Activated CD4-positive, alpha-beta memory T cell treated with anti-CD3 and anti-CD28 coated beads for 36 hours (primary cell): ENCODE measurements around the gene PPP1R7. TPM values are rescaled to one million over a fixed set of nuclear protein-coding genes. Genes with fewer than 3 reads are reported as not detected.

Source experiments
- CTCF ChIA-PET: fragments of 350-600 bp; sonication (Branson Sonifier 250); formaldehyde crosslinking; loops from one replicate; lab custom pipeline; 2021; ENCODE audit warnings: antibody characterized with exemption, inconsistent platforms; lab: Charles Lee
- POLR2A ChIA-PET: fragments of 350-600 bp; sonication (Branson Sonifier 250); formaldehyde crosslinking; loops from one replicate; lab custom pipeline; 2021; ENCODE audit warnings: antibody characterized with exemption; lab: Charles Lee
- DNase-seq: peaks from one replicate; pipeline ENCODE4 v3.0.0-alpha.2; 2020
- H3K27ac Mint-ChIP-seq: one replicate; pipeline ENCODE4 v1.8.0; 2021; ENCODE audit warnings: mixed read lengths
- H3K27me3 Mint-ChIP-seq: one replicate; pipeline ENCODE4 v1.8.0; 2021; ENCODE audit warnings: mixed read lengths
- H3K36me3 Mint-ChIP-seq: one replicate; pipeline ENCODE4 v1.8.0; 2021; ENCODE audit warnings: mixed read lengths
- H3K4me1 Mint-ChIP-seq: one replicate; pipeline ENCODE4 v1.8.0; 2021; ENCODE audit warnings: low read depth, mixed read lengths
- H3K4me3 Mint-ChIP-seq: one replicate; pipeline ENCODE4 v1.8.0; 2021; ENCODE audit warnings: mild to moderate bottlenecking, mixed read lengths
- H3K9me3 Mint-ChIP-seq: one replicate; pipeline ENCODE4 v1.8.0; 2021; ENCODE audit warnings: mixed read lengths
- intact Hi-C: fragments of 100-400 bp; cut with micrococcal nuclease; formaldehyde crosslinking; loops from one replicate; pipeline ENCODE4 v1.15.1; 2023
- total RNA-seq, 2 experiments: library from RNA; stranded (reverse); gene quantifications; one replicate each; pipeline ENCODE4 v1.2.3, GENCODE V29; 2021

PPP1R7 gene
- total RNA-seq, 2 experiments from 2014 or later: 123 to 132 TPM

DNA sequence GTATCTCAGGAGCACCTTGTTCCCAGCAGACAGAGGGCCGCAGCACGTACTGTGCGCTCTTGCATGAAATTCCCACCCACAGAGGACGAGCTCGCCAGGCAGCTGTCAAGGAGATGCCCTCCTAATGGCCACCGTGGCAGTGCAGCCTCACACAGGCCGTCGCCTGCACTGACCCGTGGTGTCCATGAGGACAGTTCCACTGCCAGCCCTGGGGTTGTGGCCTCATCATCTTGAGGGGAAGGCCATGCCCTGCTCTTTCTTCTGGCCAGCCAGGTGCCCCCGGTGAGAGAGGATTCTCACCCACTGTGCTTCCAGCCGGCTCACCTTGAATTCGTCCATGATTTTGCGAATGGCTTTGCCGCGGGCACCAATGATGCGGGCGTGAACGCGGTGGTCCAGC is 80.2 kb downstream of the PPP1R7 start:
- Mint-ChIP-seq H3K36me3 (peaks cover 65% of the 10 kb centered on the region), H3K9me3 (no peaks in the 10 kb centered on the region), H3K4me3 (no peak overlapping the region), H3K27me3 (no peaks in the 10 kb centered on the region), H3K27ac (no peak overlapping the region), H3K4me1 (no peaks in the 10 kb centered on the region)
- intact Hi-C loops: no loop called here
- POLR2A ChIA-PET: no interaction called here
- CTCF ChIA-PET: no interaction called here
- DNase-seq: no peak

DNA sequence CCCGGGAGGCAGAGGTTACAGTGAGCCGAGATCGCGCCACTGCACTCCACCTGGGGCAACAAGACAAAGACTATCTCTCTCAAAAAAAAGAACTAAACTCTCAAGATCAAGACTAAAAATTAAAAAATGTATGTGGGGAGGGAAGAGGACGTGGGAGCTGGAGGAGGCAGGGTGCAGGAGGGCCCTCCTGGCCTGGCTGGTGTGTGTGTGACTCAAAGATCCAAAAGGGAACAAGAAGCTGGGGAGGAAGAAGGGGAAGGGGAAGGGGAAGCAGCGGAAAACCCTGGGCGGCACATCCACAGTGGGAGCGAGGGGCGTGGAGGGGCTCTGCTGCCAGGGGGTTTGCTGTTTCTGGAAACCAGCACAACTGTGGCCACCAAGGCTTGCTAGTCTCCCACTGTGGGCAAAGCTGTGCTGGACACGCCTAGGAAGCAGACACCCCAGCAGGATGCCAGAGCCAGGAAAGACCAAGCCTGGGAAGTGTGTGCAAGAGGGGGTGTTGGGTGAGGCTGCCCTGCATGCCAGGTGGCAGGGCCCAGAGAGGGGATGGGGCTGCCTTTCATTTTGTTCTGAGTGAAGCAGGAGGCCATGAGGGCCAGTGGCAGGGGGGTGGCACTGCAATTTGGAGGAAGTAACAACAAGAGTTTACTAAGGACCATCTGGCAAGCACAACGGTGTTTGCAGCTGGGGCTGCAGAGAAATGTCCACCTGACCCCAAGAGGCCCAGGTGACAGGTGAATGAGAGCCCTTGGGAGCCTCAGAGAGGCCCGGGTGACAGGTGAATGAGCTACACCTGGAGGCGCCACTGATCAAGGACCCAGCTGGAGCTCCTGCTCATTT is 82.7 kb downstream of the PPP1R7 start:
- no peak for DNase-seq
- Mint-ChIP-seq H3K27me3 (no peaks in the 10 kb centered on the region), H3K4me1 (no peaks in the 10 kb centered on the region), H3K27ac (no peak overlapping the region), H3K4me3 (no peak overlapping the region), H3K9me3 (no peaks in the 10 kb centered on the region), H3K36me3 (peaks cover 72% of the 10 kb centered on the region)
- POLR2A ChIA-PET: no interaction called here
- intact Hi-C loops: no loop called here
- CTCF ChIA-PET: no interaction called here

Other genes starting within 250 kb of the PPP1R7 start
- gene CROCC2, start 244.1 kb upstream of the PPP1R7 start, total RNA-seq: not detected
- gene SNED1, start 151.8 kb upstream of the PPP1R7 start, total RNA-seq: 1 to 10 TPM; 2.6 to 3.8 TPM
- gene MTERF4, start 48.2 kb upstream of the PPP1R7 start, total RNA-seq: 10 to 100 TPM; 43.9 to 46.0 TPM
- 100 to 1,000 TPM in 1 of 2 experiments, 10 to 100 TPM in 1; 86.1 to 100 TPM for gene PASK, start 995 bp upstream of the PPP1R7 start, total RNA-seq
- 1 to 10 TPM; 1.4 to 2.1 TPM for gene ANO7, start 38.2 kb downstream of the PPP1R7 start, total RNA-seq
- gene HDLBP, start 165.2 kb downstream of the PPP1R7 start, total RNA-seq: 100 to 1,000 TPM; 243 to 251 TPM
- 100 to 1,000 TPM; 255 to 261 TPM for gene SEPTIN2, start 165.5 kb downstream of the PPP1R7 start, total RNA-seq
- 10 to 100 TPM; 25.1 to 29.5 TPM for gene FARP2, start 205.8 kb downstream of the PPP1R7 start, total RNA-seq